ENCODE measurements around the gene INHBC. TPM values are rescaled to one million over a fixed set of nuclear protein-coding genes. Genes with fewer than 3 reads are reported as not detected.
A peak's percentile ranks its signal among the peaks of the same experiment; 100 is the strongest.

The INHBC gene
- total and polyA plus RNA-seq, 10 donors, result 0.19 TPM; not detected in 9

DNA sequence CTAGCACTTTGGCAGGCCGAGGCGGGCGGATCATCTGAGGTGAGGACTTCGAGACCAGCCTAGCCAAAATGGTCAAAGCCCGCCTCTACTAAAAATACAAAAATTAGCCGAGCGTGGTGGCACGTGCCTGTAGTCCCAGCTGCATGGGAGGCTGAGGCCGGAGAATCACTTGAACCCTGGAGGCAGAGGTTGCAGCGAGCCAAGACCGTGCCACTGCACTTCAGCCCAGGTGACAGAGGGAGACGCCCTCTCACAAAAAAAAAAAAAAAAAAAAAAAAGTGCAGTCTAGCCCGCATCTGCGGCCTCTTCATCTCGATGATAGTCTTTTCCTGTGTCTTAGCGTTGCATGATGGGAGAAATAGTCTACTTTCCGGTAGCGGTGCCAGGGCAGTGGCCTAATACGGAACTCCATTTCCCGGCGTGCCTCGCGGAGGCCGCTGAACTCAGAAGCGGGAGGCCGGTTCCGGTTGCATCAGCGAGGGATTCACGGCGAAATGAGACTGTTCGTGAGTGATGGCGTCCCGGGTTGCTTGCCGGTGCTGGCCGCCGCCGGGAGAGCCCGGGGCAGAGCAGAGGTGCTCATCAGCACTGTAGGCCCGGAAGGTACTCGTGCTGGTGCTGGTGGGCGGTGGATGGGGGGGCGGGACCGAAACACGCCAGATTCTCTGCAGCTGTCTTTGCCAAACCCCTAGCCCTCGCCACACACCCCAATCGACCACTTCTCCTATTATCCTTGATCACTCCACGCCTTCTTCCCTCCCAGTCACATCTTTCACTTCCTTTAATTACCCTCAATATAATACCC is 53.2 kb downstream of the INHBC start, which contains the start of gene MARS1:
Gene MARS1, plus strand, starts transcription at position 472 of the 805 bp plus-strand sequence. Its CDS starts 23 bp downstream, at position 495.
- 7 to 13% (median 11%) methylated on average over 43 to 47 of the region's 47 CpGs for WGBS, 5 donors
- no peaks in the 10 kb centered on the region for H3K9me3 ChIP-seq
- TF ChIP-seq POLR2A (IDR thresholded peaks at IDR 0.05) (peak in 1 of 3 donors; percentile 22), POLR2AphosphoS5 (IDR thresholded peaks at IDR 0.05) (peak; percentile 93 to 95 (median 94))
- TF ChIP-seq, protein P1, sequence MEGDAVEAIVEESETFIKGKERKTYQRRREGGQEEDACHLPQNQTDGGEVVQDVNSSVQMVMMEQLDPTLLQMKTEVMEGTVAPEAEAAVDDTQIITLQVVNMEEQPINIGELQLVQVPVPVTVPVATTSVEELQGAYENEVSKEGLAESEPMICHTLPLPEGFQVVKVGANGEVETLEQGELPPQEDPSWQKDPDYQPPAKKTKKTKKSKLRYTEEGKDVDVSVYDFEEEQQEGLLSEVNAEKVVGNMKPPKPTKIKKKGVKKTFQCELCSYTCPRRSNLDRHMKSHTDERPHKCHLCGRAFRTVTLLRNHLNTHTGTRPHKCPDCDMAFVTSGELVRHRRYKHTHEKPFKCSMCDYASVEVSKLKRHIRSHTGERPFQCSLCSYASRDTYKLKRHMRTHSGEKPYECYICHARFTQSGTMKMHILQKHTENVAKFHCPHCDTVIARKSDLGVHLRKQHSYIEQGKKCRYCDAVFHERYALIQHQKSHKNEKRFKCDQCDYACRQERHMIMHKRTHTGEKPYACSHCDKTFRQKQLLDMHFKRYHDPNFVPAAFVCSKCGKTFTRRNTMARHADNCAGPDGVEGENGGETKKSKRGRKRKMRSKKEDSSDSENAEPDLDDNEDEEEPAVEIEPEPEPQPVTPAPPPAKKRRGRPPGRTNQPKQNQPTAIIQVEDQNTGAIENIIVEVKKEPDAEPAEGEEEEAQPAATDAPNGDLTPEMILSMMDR (IDR thresholded peaks at IDR 0.05 in 8 of 11, conservative IDR thresholded peaks at IDR 0.05 in 3 of 11), result peak in 4 of 11 experiments; percentile 23 to 47 (median 30)
- peak within 1 kb of the TSS; percentile 63 to 92 (median 76) for H3K27ac ChIP-seq
- H3K4me3 ChIP-seq, result peak within 1 kb of the TSS; percentile 61 to 92 (median 89)
- peaks cover 3 to 40% (median 30%) of the 10 kb centered on the region in 6 donors for H3K36me3 ChIP-seq
- intact Hi-C loops (cut with DNase I; ENCODE audit: low total_unique reads), result no loop called here
- peak; percentile 98 for DNase-seq
- H3K27me3 ChIP-seq (replicated peaks in 1 of 7), result no peaks in the 10 kb centered on the region
- H3K4me1 ChIP-seq, result peaks cover 15 to 44% (median 20%) of the 10 kb centered on the region in 6 donors

DNA sequence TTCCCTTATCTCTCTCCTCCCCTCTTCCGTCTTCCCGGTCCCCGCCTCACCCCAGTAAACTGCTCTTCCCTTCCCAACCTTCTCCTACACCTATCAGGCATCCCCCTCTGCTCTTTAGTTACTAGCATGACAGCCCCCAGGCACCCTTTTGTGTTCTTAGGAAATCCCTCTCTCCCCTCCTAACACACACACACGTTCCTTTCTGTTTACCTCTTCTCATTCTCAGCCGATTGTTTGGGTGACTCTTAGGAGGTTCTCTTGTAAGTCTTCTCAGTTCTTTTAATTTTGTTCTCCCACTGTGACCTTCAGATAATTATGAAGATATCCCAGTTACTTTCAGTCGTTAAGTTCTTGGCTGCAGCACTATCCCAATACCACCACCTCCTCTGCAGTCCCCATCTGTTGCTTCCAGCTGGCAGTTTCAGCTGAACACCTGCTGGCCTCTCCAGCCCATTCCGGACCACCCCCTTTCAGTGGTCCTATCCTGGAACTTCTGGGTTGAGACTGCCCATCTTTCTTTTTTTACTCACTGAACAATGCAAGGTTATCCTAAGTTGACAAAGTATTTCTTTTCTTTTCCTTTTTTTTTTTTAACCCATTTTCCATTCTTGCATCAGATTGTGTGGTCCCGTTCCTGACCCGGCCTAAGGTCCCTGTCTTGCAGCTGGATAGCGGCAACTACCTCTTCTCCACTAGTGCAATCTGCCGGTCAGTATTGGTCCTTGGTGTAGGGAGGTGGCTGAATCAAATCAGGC is 54.0 kb downstream of the INHBC start:
- Histone ChIP-seq H3K9me3 (no peaks in the 10 kb centered on the region), H3K27me3 (replicated peaks in 1 of 7) (no peaks in the 10 kb centered on the region), H3K4me1 (peaks cover 15 to 36% (median 20%) of the 10 kb centered on the region in 6 donors), H3K36me3 (peaks cover 3 to 42% (median 31%) of the 10 kb centered on the region in 6 donors), H3K27ac (peak overlapping the region; percentile 63 to 92 (median 76)), H3K4me3 (peak overlapping the region; percentile 61 to 92 (median 89))
- 32 to 36% (median 33%) methylated on average over 11 of the region's 11 CpGs for WGBS, 5 donors
- TF ChIP-seq POLR2AphosphoS5 (IDR thresholded peaks at IDR 0.05) (no peak), POLR2A (IDR thresholded peaks at IDR 0.05) (no peak)
- TF ChIP-seq, protein P1 (IDR thresholded peaks at IDR 0.05 in 8 of 11, conservative IDR thresholded peaks at IDR 0.05 in 3 of 11), result no peak
- DNase-seq, result peak; percentile 64
- intact Hi-C loops (cut with DNase I; ENCODE audit: low total_unique reads), result no loop called here

DNA sequence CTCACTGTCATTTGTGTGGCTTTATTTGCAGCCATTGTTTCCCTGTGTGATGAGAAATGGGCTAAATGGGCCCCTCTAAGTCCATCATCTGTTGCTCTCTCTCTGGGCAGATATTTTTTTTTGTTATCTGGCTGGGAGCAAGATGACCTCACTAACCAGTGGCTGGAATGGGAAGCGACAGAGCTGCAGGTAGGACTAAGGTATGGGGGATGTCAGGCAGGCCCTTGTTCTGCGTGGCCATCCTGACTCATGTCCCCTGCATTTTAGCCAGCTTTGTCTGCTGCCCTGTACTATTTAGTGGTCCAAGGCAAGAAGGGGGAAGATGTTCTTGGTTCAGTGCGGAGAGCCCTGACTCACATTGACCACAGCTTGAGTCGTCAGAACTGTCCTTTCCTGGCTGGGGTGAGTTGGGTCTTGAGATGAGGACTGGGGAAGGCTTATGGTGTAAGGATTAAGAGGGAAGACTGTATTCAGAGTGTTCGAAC is 54.6 kb downstream of the INHBC start:
- Histone ChIP-seq H3K4me3 (peak overlapping the region in 5 of 8 donors; percentile 61 to 90 (median 76)), H3K9me3 (no peaks in the 10 kb centered on the region), H3K27ac (peak overlapping the region in 1 of 8 donors; percentile 92), H3K4me1 (peaks cover 15 to 34% (median 20%) of the 10 kb centered on the region in 6 donors), H3K36me3 (peaks cover 3 to 46% (median 35%) of the 10 kb centered on the region in 6 donors), H3K27me3 (replicated peaks in 1 of 7) (no peaks in the 10 kb centered on the region)
- TF ChIP-seq, protein P1 (IDR thresholded peaks at IDR 0.05 in 8 of 11, conservative IDR thresholded peaks at IDR 0.05 in 3 of 11), result no peak
- TF ChIP-seq POLR2AphosphoS5 (IDR thresholded peaks at IDR 0.05) (no peak), POLR2A (IDR thresholded peaks at IDR 0.05) (no peak)
- peak; percentile 49 for DNase-seq
- intact Hi-C loops (cut with DNase I; ENCODE audit: low total_unique reads), result no loop called here
- WGBS, 5 donors, result 85 to 97% (median 89%) methylated on average over 5 of the region's 5 CpGs

All from spleen (tissue), 11 donors.